HG02840 (cell line): ENCODE results near the gene POTEG.
"Not testable (repeated sequence)": the region's sequence is repeated elsewhere in the genome, so short reads cannot be mapped to it uniquely, and the experiment has no call there.

Source experiments
- ATAC-seq: cut with Tn5 transposase; IDR thresholded peaks from one replicate; pipeline ENCODE4 v1.9.1; 2021; ENCODE audit warnings: mild to moderate bottlenecking, moderate library complexity, moderate number of reproducible peaks; ENCODE audit not compliant: unreplicated experiment, low FRiP score

POTEG gene

DNA sequence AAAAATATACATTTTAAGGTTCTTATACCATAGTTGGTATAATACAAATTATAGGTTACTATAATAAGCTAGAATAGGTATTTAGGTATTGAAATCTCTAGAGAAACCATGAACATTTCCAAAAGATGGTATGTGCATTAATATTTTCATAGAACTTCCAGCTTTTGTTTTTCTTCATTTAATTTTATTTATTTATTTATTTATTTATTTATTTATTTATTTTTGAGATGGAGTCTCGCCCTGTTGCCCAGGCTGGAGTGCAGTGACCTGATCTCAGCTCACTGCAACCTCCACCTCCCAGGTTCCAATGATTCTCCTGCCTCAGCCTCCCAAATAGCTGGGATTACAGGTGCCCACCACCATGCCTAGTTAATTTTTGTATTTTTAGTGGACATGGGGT is 54.0 kb downstream of the POTEG start:
- ATAC-seq = not testable (repeated sequence)

DNA sequence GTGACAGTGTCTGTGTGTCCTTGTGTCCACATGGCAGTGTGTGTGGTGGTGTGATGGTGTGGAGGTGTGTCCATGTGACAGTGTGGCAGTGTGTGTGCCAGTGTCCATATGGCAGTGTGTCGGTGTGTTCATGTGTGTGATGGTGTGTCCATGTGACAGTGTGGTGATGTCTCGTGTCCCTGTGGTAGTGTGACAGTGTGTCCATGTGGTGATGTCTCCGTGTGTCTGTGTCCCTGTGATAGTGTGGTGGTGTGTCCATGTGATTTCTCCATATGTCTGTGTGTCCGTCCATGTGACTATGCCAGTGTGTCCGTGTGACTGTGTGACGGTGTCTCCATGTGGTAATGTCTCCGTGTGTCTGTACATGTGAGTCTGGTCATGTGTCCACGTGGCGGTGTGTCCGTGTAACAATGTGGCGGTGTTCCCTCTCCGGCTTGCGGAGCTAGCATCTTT is 59.7 kb downstream of the POTEG start:
- ATAC-seq = not testable (repeated sequence)

DNA sequence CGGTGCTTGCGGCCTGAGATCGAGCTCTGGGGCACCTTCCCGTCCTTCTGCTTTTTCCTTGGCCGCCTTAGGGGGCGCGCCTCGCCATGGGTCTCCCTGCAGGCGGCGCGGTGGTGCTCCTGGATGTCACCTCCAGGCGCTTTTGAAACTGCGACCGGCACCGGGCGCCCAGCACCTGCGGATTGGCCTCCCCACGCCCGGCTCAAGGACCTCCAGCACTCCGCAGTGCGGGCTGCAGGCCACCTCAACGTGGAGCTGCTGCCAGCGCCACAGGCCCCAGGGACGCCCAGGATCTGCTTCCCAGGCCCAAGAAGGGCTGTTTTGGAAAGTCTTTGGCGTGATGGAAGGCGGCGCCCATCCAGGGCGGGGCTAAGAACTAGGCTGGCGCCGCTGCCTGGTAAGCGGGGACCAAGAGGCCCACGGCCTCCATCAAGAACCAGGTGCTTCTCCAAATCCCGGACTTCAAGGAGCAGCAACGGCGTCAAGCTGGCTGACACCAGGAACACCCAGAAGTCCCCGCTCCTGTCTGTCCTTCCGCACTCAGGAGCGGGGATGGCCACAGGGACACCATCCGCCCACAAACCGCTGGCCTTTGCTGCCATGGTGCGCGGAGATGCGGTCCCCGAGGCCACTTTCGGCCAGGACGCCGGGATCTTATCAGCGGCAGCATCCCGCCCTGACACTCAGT is 61.2 kb downstream of the POTEG start:
- not testable (repeated sequence) for ATAC-seq

DNA sequence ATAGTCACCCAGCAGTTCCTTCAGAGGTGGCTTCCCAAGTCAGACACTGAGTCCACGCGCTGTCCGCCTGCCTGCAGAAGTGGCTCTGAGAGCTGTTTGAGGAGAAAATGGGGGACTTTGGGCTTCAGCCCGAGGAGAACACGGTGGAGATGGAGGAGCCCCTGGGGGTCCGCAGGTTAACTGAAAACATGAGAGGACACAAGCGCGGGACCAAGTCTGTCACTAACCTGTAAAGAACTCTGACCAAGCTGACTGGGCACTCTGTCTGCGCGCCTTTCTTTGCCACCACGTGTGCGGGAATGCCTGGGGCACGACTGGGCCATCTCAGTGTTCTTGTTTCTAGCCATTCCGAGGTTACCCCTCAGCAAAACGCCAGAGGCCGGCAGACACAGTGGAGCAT is 62.4 kb downstream of the POTEG start:
- not testable (repeated sequence) for ATAC-seq

DNA sequence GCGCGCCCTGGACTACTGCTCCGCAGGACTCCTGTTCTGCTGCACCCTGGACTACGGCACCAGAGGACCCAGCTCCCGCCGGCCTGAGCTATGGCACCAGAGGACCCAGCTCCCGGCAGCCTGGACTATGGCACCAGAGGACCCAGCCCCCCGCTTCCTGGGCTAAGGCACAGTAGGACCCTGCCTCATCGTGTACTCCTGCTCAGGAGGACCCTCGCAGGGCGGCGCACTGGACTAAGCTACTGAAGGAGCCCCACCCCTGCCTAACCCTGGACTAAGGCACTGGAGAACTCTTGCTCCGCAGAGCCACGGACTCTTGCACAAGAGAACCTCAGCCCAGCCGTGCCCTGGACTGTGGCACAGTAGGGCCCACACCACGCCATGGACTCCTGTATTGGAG is 71.3 kb downstream of the POTEG start:
- not testable (repeated sequence) for ATAC-seq

DNA sequence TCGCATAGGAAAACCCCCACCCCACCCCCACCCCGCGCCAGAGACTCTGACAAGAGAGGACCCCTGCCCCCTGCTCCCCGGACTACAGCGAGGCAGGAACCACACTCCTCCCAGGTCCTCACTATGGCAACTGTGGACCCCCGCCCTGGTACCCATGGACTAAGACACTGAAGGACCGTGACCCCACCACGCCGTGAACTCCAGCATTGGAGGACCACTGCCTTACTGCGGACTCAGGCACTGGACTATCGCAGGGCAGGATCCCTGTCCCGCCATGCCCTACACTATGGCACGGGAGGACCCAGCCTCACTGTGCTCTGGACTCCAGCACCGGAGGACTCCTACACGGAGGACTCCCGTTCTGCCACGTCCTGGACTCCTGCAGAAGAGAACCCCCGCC is 71.8 kb downstream of the POTEG start:
- ATAC-seq = not testable (repeated sequence)

DNA sequence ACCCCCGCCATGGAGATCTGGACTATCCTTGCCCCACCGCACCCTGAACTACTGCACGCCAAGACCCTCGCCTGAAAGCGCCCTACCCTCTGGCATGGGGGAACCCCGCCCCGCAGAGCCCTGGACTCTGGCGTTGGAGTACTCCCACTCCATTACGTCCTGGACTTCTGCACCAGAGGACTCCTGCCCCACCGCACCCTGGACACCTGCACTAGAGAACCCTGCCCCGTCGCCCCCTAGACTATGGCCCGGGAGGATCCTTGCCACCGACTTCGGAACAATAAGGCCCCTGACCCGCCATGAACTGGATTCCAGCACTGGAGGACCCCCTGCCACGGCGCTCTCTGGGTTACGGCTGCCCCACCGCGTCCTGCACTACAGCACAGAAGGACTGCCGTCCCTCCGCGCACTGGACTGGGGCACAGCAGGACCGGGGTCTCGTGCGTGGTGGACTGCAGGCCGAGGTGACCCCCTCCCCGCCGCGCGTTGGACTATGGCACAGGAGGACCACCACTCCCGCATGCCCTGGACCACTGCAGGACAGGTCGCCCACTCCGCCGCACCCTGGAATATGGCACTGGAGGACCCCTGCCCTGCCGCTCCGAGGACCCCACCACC is 72.4 kb downstream of the POTEG start:
- ATAC-seq = not testable (repeated sequence)

DNA sequence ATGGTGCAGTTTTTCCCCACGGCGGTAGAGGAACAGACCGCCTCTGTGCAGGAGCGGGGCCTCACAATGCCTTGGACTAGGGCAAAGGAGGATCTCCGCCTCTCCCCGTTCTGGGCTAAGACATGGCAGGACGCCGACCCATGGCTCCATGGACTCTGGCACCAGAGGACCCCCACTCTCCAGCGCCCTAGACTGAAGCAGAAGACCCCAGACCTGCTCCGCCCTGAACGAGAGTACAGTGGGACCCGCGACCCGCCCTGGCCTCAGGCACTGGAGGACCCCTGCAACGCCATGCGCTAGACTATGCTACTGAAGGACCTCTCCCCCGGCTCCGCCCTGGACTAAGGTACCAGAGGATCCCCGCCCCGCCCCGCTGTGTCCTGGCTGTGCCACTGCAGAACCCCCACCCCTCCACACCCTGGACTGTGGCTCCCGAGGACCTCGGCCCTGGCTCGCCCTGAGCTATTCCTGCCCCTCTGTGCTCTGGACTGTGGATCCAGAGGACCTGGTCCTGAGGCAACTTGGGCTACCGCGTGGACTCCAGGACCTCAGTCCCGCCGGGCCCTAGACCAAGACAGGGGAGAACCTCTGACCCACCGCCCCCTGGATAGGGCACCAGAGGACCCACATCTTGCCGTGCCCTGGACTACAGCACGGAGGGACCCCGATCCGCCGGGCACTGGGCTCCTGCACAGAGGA is 73.1 kb downstream of the POTEG start:
- not testable (repeated sequence) for ATAC-seq
